GM10847 (cell line): Measurements from ENCODE around the gene ANKDD1A.
A peak's percentile ranks its signal among the peaks of the same experiment; 100 is the strongest.

Source experiments
- POLR2A ChIP-seq: IDR thresholded peaks from 2 replicates; pipeline ENCODE4 v1.6.1; 2011; ENCODE audit not compliant: insufficient read length; ENCODE audit errors: extremely low read depth

The ANKDD1A gene

GRCh38 chr15:64911311-64912186, at the start of gene ANKDD1A:
TSS of gene ANKDD1A (plus strand) at chr15:64911902. CDS start at chr15:64911931, 29 bp downstream.
- no peak for TF ChIP-seq POLR2A

DNA sequence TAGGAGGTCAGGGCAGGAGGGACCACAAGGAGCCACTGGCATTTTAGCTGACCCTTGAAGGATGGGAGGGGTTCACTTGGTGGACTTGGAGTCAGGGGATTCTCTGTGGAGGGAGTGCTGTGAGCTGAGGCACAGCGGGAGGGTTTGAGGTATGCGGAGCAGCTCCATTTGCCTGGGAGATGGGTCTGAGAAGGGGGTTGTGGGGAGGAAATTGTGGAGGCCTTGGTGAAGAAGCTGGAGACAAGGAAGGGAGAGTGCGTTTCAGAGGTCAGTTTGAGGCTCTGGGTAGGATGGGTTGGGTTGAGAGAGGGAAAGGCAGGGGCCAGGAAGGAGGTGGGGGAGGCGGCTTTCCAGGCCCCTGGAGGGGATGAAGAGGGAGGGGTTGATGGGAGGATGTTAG, 49.7 kb upstream of the ANKDD1A start:
- TF ChIP-seq POLR2A = no peak

- no peak for TF ChIP-seq POLR2A
These were observed 49.3 kb upstream of the ANKDD1A start for GRCh38 chr15:64862408-64862807.

- no peak for TF ChIP-seq POLR2A
These were observed 47.6 kb upstream of the ANKDD1A start for GRCh38 chr15:64864068-64864467.

GRCh38 chr15:64865126-64865997, 46.3 kb upstream of the ANKDD1A start:
- no peak for TF ChIP-seq POLR2A

DNA sequence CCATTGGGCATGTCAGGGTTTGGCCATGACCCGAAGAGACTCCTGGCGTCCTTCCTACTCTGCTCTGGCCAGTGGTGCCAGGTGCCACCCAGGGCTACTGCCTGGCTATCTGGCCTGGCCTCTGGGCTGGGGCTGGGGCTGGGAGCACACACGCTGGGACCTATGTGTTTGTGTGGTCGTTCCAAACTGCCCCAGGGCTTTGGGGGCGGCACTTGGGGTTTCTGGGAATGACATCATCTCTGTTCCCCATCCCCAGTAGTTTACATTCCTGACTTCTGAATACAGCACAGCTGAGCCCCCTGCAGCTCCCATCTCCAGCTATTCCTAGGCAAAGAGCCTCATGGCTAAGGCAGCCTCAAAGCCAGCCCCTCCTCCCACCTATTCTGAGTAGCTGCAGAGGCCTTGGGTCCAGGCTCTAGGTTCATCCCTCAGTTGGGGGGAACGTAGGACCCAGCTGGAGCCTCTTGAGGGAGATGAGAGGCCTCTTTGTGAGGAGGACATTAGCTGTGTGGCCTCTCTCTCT, 45.6 kb upstream of the ANKDD1A start:
- no peak for TF ChIP-seq POLR2A

DNA sequence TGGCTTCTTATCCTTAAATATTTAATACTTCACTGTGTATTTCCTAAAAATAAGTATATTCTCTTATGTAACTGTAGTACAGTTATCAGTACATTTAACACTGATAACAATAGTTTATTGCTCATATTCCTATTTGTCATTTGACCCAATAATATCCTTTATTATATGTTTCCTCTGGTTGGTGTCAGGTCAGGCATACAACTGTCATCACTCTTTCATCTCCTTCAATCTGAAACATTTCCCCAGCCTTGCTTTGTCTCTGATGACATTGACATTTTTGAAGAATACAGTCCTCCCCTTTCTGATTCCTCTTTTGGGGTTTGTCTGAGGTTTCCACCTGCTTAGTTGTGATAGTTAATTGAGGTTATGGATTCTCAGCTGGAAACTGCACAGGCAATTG, 42.2 kb upstream of the ANKDD1A start:
- TF ChIP-seq POLR2A = no peak

DNA sequence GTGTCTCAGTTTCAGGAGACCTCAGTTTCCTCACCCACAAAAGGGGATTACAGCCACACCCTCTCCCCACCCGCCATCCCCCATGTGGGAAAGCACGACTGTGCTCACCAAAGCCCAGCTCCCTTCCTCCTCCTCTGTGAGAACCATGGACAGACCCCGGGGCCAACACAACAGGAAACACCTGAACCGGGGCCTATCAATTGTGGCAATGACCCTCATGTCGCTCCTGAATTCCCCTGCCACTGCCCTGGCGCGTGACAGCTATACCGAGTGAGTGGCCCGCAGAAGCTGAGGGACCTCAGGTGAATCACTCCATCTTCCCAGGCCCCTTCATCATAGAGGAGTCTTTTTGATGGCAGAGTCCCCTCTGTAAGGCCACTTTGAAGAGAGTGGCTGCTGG, 41.3 kb upstream of the ANKDD1A start:
- no peak for TF ChIP-seq POLR2A

GRCh38 chr15:64875641-64876223, 36.0 kb upstream of the ANKDD1A start:
- no peak for TF ChIP-seq POLR2A

DNA sequence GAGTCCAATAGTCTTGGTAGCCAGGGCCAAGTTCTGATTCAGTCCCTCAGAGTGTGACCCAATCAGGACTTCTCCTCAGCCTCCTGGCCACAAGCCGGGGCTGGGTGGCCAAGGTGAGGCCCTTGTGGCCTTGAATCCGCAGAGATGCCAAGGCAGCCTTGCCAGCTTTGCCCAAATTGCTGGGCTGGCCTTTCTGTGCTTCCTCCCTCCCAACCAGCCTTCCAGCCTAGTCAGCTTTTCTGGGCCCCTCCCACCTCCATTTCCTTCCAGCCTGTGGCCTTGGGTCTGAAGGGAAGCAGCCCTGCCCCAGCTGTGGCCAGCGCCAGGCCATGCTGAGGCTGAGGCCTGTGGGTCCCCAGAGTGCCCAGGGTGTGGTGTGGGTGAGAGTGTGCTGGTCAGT, 34.3 kb upstream of the ANKDD1A start:
- no peak for TF ChIP-seq POLR2A

DNA sequence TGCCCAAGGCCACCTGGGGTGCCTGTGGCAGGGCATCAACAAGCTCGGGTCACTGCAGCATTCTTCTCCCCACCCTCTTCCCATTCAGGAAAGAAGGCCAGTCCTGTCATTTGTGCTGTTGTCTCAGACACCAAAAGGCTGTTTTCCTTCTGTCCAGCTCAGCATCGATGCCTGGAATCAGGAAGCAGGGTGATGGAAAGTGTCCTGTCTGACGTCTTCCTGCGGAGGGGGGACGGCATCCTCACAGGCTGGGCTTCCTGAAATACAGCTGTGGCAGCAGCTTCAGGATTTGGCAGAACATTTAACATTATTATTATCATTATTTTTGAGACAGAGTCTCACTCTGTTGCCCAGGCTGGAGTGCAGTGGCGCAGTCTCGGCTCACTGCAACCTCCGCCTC, 33.0 kb upstream of the ANKDD1A start:
- TF ChIP-seq POLR2A = no peak

DNA sequence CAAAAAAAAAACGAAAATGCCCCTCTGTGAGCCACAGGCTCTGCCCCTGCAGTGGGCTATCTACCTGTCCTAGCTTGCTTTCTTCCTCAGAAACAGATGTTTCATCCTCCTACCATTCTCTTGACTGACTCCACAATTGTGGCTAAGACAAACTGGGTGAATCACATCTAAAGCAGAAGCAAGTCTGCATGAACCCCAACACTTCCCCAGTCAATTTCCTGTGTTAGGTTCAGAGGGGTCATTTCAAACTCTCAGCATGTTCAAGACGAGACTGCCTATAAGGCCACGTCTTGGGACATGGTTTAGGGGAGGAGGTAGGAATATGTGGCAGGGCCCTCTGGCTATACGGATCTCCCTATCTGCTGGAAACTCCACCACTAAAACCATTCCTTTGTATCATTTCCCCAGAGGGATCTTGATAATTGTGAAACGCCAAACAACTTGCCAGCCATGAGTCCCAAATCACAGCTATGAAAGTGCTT, 28.6 kb upstream of the ANKDD1A start:
- TF ChIP-seq POLR2A = no peak

DNA sequence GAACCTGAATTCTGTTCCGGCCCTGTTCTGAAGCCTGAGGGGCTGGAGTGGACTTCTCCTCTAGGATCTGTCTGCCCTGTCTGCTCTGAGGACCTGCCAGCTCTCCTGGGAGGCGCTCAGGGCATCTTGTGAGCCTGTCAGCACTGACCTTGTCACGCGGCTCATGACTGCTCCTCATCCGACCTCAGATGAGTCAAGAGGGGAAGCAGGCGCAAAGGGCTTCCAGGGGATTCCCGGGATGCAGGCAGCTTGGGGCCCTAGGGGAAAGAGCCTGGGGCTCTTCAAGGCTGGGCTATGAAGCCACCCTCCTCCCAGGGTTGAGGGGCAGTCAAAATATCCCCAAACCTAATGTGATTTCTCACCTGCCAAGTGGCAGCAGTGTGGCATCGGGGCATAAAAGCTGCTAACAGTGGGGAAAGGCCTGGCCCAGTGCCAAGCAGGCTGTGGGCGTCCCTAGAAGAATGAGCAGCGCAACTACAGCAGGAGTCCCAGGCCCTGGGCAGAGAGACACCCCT, 27.6 kb upstream of the ANKDD1A start:
- peak; percentile 14 for TF ChIP-seq POLR2A

GRCh38 chr15:64884679-64885078, 27.0 kb upstream of the ANKDD1A start:
- no peak for TF ChIP-seq POLR2A

DNA sequence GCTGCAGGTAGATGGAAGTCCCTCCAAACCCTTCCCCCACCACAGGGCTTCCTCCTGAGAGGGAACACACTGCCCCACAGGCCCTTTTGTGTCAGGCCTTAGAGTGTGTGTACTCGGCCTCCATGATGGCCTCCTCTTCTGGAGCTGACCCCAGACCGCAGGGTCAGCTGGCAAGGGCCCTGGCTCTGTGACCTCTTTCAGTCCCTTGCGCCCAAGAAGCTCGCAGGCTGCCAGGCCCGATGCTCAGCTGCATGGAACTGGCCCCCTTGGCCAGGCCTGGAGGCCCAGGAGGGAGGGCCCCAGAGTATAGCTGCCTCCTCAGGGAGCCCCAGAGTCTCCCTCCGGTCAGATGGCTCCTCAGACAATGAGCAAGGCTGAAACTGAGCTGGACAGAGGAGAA, 23.4 kb upstream of the ANKDD1A start:
- TF ChIP-seq POLR2A = no peak
